GM21526 (cell line): Measurements from ENCODE around the gene TRPC1.
"Not testable (repeated sequence)": the region's sequence is repeated elsewhere in the genome, so short reads cannot be mapped to it uniquely, and the experiment has no call there.

Experiments
- ATAC-seq: cut with Tn5 transposase; IDR thresholded peaks from one replicate; pipeline ENCODE4 v1.9.1; 2021; ENCODE audit warnings: moderate library complexity; ENCODE audit not compliant: unreplicated experiment, low FRiP score

TRPC1 gene

DNA sequence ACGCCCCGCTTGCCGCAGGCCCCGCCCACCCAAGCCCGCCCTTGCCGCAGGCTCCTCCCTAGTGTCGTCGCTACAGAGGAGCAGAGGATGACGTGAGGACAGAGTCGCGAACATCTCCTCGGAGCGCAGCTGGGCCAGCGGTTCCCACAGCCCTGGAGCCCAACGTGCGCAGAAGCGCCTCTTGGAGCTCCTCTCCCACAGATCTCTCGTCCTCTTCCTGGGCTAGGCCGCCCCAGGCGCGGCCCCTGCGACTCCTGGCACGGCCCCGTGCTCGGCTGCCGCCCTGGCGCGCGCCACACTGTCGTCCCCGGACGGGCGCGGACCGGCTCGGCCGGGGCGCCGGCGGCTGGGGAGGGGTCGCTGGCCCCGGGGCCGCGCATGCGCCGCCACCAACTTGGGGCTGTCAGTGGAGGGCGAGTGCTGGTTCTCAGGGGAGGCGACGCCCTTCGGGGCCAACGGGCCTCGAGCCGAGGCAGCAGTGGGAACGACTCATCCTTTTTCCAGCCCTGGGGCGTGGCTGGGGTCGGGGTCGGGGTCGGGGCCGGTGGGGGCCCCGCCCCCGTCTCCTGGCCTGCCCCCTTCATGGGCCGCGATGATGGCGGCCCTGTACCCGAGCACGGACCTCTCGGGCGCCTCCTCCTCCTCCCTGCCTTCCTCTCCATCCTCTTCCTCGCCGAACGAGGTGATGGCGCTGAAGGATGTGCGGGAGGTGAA is at the start of gene TRPC1:
TRPC1 (plus strand) TSS at position 67 of the 714 bp plus-strand sequence; CDS start at position 593, 526 bp downstream.
- peak; percentile 89 for ATAC-seq

DNA sequence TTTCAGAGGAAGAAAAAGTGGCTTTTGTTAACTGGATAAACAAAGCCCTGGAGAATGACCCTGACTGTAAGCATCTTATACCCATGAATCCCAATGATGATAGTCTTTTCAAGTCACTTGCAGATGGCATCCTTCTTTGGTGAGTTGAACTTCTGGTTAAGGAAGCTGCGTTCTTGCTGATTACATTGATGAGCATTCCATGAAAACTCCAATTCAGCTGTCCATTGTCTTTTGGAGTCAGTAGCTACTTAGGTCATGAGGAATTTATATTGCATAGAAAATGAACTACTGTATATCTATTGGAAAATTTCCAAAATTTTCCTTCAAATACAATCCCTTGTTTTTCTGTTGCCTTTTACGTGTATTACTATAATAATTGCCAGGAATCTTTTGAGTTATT is 47.7 kb upstream of the TRPC1 start:
- no peak for ATAC-seq

- no peak for ATAC-seq
Observed at GRCh38 chr3:142680710-142681109, 43.1 kb upstream of the TRPC1 start.

- no peak for ATAC-seq
Observed at GRCh38 chr3:142690613-142691012, 33.2 kb upstream of the TRPC1 start.

DNA sequence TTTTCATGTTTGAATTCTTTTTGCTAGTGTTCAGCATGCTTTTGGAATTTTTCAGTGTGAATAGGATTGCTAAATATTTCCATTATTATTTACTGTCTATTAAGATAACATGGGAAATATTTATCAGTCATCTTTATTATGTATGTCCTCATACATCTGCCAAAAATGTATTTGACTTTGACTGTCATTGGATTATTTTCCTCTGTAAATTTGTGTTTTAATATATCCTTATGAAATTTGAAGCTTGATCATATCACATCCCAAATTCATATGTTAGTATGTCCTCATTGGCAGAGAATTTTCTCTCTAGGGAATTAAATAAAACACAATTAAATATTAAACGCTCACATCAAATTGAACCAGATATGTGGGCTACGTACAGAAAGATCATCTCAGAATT is 32.3 kb upstream of the TRPC1 start:
- ATAC-seq: no peak

- ATAC-seq: no peak
Observed at GRCh38 chr3:142693136-142693853, 30.5 kb upstream of the TRPC1 start.

DNA sequence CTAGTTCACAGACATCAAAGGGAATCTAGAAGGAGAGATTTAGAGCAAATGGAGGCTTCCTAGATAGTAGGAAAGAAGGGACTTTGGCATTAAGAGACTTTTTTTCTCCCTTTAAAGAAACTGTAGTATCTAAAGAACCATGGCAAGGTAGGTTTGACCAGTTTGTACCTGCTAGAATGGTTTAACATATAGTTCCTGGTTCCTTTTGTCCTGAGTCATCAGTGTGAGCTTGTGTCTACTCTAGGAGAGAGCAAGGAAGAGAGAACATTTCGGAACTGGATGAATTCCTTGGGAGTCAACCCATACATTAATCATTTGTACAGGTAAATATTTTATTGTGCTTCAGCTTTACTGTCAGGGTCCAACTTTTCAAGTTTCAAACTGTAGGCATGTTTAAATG is 29.6 kb upstream of the TRPC1 start:
- no peak for ATAC-seq

- no peak for ATAC-seq
Observed at GRCh38 chr3:142705198-142705597, 18.6 kb upstream of the TRPC1 start.

DNA sequence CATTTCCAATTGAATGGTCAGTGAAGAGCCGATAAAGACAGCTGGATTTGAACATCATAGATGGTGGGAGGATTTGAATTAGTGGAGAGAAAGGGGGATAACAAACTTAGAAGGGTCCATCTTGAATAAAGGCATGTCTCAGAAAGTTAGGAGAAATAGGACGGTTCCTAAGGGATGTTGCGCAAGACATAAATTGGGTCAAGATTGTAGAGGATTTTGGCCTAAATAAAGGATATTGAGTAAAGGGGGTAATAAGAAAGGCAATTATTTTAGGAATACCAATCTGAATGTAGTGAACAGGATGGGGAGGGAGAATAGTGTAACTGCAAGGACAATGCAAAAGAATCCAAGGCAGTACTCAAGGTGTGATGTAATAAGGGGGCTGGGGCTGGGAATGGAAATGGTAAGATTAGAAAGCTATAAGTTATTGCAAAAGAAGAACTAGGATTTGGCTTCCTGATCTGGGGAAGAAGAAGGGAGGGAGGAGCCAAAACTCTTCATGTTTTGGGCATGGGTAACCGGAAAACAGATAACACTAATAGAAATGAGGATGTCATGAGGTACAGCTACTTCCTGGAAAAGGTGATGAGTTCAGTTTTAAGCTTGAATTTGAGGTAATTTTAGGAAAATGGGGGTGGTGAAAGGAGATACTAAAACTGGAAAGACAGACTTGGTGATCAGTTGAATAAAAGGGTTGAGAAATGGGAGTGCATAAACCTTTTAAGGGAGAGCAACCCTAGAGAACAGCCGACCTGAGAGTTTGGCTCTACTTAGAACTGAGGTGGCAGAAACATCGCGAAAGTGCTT is 17.3 kb upstream of the TRPC1 start:
- no peak for ATAC-seq

DNA sequence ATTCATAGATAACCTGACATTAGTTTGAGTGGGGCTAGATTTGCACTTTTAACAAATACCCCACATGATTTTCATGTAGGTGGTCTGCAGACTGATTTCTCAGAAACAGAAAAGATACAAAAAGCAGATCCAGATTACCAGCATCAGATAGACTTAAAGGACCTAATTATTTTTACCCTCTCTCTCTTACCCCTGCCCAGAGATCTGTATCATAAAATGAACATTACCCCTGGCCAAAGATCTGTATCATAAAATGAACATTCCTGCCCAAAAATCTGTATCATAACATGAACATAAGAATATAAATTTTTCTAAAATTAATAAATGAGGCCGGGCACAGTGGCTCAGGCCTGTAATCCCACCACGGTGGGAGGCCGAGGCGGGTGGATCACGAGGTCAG is 14.6 kb upstream of the TRPC1 start:
- no peak for ATAC-seq

DNA sequence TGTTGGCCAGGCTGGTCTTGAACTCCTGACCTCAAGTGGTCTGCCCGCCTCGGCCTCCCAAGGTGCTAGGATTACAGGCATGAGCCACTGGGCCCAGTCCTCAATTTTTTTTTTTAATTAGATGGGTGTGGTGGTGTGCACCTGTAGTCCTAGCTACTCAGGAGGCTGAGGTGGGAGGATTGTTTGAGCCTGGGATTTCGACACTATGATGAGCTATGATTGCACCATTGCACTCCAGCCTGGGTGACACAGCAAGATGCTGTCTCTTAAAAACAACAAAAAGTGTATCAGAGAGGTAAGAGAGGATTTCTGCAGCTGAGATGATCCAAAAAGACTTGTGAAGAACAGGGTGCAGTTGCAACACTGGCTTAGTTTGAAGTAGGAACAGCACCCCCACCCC is 9.0 kb upstream of the TRPC1 start:
- ATAC-seq: not testable (repeated sequence)

GRCh38 chr3:142716102-142716501 is 7.7 kb upstream of the TRPC1 start:
- ATAC-seq: no peak

DNA sequence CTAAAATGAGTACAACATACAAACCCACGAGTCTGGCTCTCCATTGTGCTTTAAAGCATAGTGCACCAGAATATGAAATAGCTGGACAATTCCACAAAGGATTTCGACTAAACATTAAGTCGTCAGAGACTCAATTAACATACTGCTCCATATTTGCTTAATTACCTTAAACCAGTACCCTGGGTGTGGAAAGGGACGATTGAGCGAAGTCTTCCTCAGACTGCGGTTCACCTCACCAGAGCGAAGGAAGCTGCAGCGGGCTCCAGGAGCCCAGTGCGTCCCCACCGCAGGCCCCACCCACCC is 218 bp upstream of the TRPC1 start:
- no peak for ATAC-seq

DNA sequence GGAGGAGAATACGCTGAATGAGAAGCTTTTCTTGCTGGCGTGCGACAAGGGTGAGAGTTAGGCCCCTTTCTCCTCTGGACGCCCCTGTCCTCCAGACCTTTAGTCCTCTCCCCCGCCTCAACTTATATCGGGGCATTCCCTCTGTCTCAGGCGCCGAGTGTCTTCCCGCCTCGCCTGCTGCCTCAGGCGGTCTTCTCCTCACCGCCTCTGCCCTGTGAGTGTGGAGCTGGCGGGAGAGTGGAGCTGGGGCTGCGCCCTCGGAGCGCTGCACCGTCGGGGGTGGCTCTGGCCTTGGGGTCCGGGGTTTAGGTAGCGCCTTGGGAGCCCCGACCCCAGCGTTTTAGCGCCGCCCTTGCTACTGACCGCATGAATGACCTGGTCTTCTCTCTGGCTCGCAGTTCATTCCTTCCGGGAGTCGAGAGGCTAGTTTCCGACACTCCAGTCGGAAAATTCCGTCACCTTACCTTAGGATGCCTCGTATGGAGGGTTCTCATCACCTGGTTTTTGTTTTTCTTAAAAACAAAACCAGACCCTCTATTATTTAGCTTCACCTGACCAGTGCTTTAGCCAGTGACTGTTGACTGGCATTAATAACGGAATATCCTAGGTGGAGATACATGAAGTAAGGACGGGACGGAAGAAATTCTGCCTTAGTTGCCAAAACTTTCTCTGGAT is 985 bp downstream of the TRPC1 start:
- peak; percentile 24 for ATAC-seq

GRCh38 chr3:142725357-142725739 is 1.5 kb downstream of the TRPC1 start:
- ATAC-seq: no peak

DNA sequence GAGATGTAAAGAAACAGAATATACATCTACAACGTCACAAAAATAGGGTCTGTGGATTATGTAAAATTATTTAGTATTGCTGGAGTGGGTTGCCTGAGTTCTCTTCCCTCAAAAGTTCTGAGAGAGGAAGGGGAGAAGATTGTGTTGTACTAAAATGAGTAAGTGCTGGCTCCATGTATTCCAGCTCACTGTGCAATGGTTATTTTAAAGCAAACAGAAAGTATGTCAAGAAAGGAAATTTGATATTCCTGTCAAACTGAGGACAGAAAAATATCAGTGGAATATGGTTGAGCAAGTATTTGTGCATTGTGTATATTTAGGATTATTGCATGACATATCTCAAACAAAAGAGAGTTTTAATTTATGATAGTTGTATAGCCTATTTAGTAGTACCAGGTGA is 2.2 kb downstream of the TRPC1 start:
- ATAC-seq: no peak

DNA sequence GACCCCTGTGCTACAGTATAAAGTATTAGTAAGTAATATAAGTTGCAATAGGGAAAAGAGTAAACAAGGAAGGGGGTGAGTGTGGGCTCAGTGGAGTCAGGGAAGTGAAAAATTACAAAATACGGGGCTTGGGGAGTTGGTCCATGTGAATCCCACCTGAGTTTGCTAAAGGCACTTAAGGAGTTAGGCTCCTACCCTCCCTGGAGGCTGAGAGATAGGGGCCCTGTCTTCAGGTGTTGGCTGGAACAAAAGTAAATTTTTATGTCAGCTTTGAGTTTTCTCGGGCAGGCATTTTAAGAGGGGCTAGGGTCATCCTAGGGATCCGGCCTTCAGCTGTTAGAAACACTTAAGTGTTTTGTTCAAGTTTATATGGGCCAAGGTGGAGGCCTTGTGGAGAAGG is 8.2 kb downstream of the TRPC1 start:
- ATAC-seq: no peak

- ATAC-seq: no peak
Observed at GRCh38 chr3:142734834-142735233, 11.0 kb downstream of the TRPC1 start.

DNA sequence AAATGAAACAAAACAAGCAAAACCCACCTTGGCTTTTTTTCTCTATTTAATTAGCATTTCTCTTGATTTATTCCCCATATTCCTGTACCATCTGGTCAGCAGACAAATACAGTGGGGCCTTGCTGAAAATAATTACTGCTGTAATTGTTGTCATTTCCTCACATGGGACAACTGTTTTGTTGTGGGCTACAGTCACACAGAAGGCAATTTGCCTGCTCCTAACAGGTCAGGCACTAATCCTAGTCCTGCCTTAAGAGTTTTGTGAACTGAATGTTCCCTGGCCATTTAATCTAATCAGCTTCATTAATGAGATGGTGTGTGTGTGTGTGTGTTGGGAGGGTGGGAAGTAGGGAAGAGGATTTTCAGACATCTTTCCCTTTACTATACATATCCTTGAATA is 11.6 kb downstream of the TRPC1 start:
- no peak for ATAC-seq

GRCh38 chr3:142738396-142738795 is 14.6 kb downstream of the TRPC1 start:
- no peak for ATAC-seq

DNA sequence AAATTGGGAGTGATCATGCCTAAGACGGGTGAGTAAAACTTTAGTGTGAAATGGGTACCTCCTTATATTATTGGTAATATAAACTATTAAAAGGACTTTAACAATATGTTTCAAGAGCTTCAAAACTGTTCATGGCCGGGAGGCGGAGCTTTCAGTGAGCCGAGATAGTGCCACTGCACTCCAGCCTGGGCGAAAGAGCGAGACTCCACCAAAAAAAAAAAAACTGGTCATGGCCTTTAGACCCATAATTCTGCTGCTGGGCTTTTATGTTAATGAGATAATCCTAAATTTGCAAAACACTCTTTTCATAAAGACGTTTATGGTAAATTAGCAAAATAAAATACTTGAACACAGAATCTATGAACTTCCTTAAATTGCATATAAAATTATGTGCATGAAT is 22.8 kb downstream of the TRPC1 start:
- no peak for ATAC-seq
